Right lobe of liver (tissue), 6 donors: ENCODE data around the gene BCAP31. TPM values are rescaled to one million over a fixed set of nuclear protein-coding genes. Genes with fewer than 3 reads are reported as not detected.
"Not testable (repeated sequence)": the region's sequence is repeated elsewhere in the genome, so short reads cannot be mapped to it uniquely, and the experiment has no call there.

ENCODE experiments used
- ATAC-seq, 4 donors: fragments of 200-7000 bp; cut with Tn5 transposase; one replicate each; pipeline ENCODE4 v1.9.1; 2020; ENCODE audit warnings: mild to moderate bottlenecking in 4 of 4, moderate library complexity in 4 of 4
- DNase-seq, 3 donors: peaks; one replicate each; pipeline ENCODE4 v3.0.0-alpha.2; 2020
- H3K27ac ChIP-seq, 3 donors: fragments of 200-600 bp; one replicate each; pipeline ENCODE4 v1.8.0; 2022
- H3K27me3 ChIP-seq, 2 donors: fragments of 200-600 bp; one replicate each; pipeline ENCODE4 v1.8.0; 2022
- H3K36me3 ChIP-seq, 4 donors: fragments of 200-600 bp; sonication (generic) in 1 of 4; one replicate each; pipeline versions ENCODE4 v1.5.1 to v1.8.0; 2017 to 2022; ENCODE audit warnings: control low read depth in 1 of 4
- H3K4me1 ChIP-seq, 4 donors: fragments of 200-600 bp; sonication (generic) in 1 of 4; one replicate each; pipeline versions ENCODE4 v1.5.1 to v1.8.0; 2017 to 2022; ENCODE audit warnings: control low read depth in 1 of 4
- H3K4me3 ChIP-seq, 3 donors: fragments of 200-600 bp; one replicate each; pipeline ENCODE4 v1.8.0; 2022
- H3K9me3 ChIP-seq, 4 donors: fragments of 200-600 bp; sonication (generic) in 1 of 4; one replicate each; pipeline versions ENCODE4 v1.5.1 to v1.8.0; 2017 to 2022; ENCODE audit warnings: control low read depth in 1 of 4
- POLR2A ChIP-seq: fragments of 450-650 bp; IDR thresholded peaks from one replicate; pipeline ENCODE4 v1.6.1; 2017; ENCODE audit warnings: antibody characterized with exemption, mild to moderate bottlenecking
- WGBS: methylation state at CpG from one replicate; pipeline ENCODE4 v1.1.6; 2018; ENCODE audit warnings: low coverage, low lambda C conversion rate; ENCODE audit not compliant: insufficient coverage; ENCODE audit errors: missing lambda C conversion rate; 5-methylcytosine and 5-hydroxymethylcytosine counted together
- intact Hi-C, 2 donors: fragments of 100-400 bp; cut with DNase I; formaldehyde crosslinking; loops; one replicate each; pipeline versions ENCODE4 v1.11.2 to v1.14.1; 2022
- total RNA-seq, 6 experiments: library from RNA; depleted of rRNA in 2 of 6; stranded (reverse); fragments of >200 nt in 2 of 6; fragmentation: NEBNext Ultra II Directional in 3 of 6; extraction: Animal tissue kit (Norgen Biotek cat#: 25700) in 3 of 6; gene quantifications; one replicate each; pipeline versions ENCODE4 v1.1.0 to v1.2.4, GENCODE V29; 2016 to 2023
- TF ChIP-seq, protein P1 (sequence below), 4 donors: fragments of 200-600 bp in 3 of 4; fragments of 450-650 bp in 1 of 4; IDR thresholded peaks; one replicate each; pipeline versions ENCODE4 v1.5.1 to v1.8.0; 2016 to 2022; ENCODE audit warnings: antibody characterized with exemption in 4 of 4, mild to moderate bottlenecking in 2 of 4
- donor health status: DM: no; HTN: yes; CAD: no.
- donor health status: DM: no; HTN: no; CAD: no.
- donor health status: DM: no; HTN: no; CAD: no.
- donor health status: DM: no; HTN: yes; CAD: no.
- donor health status: DM: no; HTN: yes; CAD: no.

Gene BCAP31
- total RNA-seq, 6 experiments from 2014 or later: 100 to 126 (median 107) TPM

DNA sequence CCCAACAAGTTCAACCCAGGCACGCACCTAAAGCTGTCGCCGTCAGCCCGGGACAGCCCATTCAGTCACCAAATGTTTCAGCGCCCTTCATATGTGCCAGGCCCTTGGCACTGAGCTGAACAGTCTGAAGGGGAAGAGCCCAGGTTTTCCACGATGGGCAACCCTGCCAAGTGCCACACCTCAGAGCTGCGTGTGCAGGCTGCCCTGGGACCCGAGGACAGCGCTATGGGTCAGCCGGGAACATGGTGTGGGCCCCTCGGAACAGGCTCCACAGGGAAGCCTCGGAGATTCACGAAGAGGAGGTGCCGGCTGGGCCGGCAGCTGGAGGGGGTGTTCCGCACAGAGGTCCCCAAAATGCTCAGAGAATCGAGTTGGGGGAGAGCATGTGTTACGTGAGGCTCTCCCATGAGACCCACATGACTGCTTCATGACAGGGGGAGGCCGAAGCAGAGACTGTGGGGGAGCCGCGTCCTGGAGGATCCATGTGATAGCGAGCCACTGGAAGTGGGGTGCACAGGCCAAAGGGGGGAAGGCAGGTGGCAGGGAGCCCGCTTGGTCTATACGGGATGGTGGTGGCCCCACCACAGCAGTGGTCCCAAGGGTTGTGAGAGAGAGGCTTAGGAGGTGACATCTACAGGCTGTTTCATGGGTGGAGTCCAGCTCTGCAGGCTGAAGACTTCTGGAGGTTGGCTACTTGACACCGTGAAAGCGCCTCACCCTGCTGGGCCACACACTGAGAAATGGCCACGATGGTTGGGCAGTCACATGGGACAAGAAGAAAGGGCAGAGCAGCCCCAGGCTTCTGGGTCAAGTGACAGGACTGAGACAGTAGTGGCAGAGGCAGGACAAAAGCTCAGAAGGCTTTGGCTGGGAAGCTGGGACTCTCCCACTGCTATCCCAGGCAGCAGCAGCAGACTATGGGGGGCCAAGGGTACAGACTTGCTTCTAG, 14.2 kb downstream of the BCAP31 start:
- ATAC-seq: no peak
- Histone ChIP-seq H3K36me3 (peaks cover 0 to 7% (median 3%) of the 10 kb centered on the region in 4 donors), H3K4me1 (no peaks in the 10 kb centered on the region), H3K9me3 (no peaks in the 10 kb centered on the region), H3K27me3 (no peaks in the 10 kb centered on the region), H3K4me3 (no peak overlapping the region), H3K27ac (no peak overlapping the region)
- intact Hi-C loops: no loop called here
- TF ChIP-seq, protein P1, sequence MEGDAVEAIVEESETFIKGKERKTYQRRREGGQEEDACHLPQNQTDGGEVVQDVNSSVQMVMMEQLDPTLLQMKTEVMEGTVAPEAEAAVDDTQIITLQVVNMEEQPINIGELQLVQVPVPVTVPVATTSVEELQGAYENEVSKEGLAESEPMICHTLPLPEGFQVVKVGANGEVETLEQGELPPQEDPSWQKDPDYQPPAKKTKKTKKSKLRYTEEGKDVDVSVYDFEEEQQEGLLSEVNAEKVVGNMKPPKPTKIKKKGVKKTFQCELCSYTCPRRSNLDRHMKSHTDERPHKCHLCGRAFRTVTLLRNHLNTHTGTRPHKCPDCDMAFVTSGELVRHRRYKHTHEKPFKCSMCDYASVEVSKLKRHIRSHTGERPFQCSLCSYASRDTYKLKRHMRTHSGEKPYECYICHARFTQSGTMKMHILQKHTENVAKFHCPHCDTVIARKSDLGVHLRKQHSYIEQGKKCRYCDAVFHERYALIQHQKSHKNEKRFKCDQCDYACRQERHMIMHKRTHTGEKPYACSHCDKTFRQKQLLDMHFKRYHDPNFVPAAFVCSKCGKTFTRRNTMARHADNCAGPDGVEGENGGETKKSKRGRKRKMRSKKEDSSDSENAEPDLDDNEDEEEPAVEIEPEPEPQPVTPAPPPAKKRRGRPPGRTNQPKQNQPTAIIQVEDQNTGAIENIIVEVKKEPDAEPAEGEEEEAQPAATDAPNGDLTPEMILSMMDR (IDR thresholded peaks at IDR 0.05): no peak
- TF ChIP-seq POLR2A: no peak
- no peak for DNase-seq
- WGBS: 80% methylated on average over 15 of the region's 27 CpGs

DNA sequence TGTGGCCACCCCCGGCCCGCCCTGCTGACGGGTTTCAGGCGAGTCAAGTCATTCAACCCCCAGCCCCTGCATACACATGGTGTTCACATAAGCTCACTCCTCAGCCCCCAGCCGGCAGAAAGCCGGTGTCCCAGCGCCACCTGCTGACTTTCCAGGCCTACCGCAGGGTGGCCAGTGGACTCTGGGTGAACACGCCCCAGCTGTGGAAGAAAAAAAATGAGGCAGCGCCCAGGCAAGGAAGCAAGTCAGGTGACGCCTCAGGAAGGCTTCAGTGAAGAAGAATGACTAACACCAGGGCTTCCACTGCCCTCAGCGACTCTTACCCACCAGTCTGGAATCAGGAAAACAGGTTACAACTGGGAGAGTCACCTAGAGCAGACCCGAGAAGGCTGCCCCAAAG, 15.8 kb downstream of the BCAP31 start:
- intact Hi-C loops: no loop called here

DNA sequence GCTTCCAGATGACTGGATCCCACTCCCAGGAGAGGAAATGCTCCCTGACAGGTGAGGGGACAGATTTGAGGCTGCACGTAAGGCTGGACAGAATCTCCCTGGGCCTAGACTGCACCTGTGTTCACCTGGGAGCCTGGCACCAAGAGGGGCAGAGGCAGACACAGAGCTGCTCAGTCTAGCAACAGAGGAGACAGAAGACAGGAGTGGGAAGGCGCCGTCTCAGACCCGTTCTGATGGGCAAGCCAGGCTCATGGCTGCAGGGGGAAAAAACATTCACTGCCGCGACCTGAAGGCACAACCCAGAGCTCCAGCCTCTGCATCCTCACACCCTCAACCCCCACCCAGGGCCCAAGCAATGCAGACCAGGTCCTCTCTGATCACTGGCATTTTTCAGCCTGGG, 16.8 kb downstream of the BCAP31 start:
- ATAC-seq (no peak), DNase-seq (no peak)
- Histone ChIP-seq H3K27ac (no peak overlapping the region), H3K9me3 (no peaks in the 10 kb centered on the region), H3K36me3 (peaks cover 0 to 2% (median under 1%) of the 10 kb centered on the region in 4 donors), H3K4me1 (no peaks in the 10 kb centered on the region), H3K27me3 (no peaks in the 10 kb centered on the region), H3K4me3 (no peak overlapping the region)
- WGBS: 85% methylated on average over 4 of the region's 6 CpGs
- intact Hi-C loops: no loop called here
- TF ChIP-seq, protein P1 (IDR thresholded peaks at IDR 0.05): no peak
- TF ChIP-seq POLR2A: no peak

More for the DNA sequence above, 15.8 kb downstream of the BCAP31 start:
- WGBS: 22% methylated on average over 10 of the region's 13 CpGs
- DNase-seq (peak in 1 of 3 donors; percentile 62), ATAC-seq (peak; percentile 59 to 80 (median 70))
- TF ChIP-seq POLR2A: no peak
- TF ChIP-seq, protein P1 (IDR thresholded peaks at IDR 0.05): peak; percentile 36 to 53 (median 48)
- H3K4me1 ChIP-seq: no peaks in the 10 kb centered on the region
- H3K9me3 ChIP-seq: no peaks in the 10 kb centered on the region
- H3K4me3 ChIP-seq: no peak overlapping the region
- no peaks in the 10 kb centered on the region for H3K27me3 ChIP-seq
- H3K36me3 ChIP-seq: peaks cover 0 to under 1% (median 0%) of the 10 kb centered on the region in 4 donors
- no peak overlapping the region for H3K27ac ChIP-seq

DNA sequence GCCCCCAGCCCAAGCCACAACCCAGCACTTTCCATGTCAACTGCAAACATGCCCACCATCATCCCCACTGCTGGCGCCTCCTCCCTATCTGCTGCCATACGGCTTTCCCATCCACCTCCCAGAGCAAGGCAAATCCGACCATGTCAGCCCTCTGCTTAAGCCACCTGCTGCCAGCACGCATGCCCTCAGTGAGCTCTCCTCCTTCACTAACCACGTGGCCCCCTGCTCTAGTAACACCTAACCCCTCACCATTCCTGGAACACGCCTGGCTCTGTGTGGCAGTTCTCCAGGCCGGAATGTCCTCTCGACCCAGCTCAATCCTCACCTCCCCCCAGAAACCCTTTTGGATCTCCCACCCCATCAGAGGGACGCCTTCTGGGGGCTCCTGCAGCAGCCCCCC, 17.4 kb downstream of the BCAP31 start:
- no peaks in the 10 kb centered on the region for H3K9me3 ChIP-seq
- H3K27ac ChIP-seq: no peak overlapping the region
- DNase-seq (no peak), ATAC-seq (no peak)
- no peaks in the 10 kb centered on the region for H3K4me1 ChIP-seq
- no peak for TF ChIP-seq POLR2A
- TF ChIP-seq, protein P1 (IDR thresholded peaks at IDR 0.05): no peak
- no peak overlapping the region for H3K4me3 ChIP-seq
- H3K36me3 ChIP-seq: peaks cover 0 to 4% (median under 1%) of the 10 kb centered on the region in 4 donors
- H3K27me3 ChIP-seq: no peaks in the 10 kb centered on the region
- intact Hi-C loops: no loop called here
- WGBS: 73% methylated on average over 9 of the region's 9 CpGs

DNA sequence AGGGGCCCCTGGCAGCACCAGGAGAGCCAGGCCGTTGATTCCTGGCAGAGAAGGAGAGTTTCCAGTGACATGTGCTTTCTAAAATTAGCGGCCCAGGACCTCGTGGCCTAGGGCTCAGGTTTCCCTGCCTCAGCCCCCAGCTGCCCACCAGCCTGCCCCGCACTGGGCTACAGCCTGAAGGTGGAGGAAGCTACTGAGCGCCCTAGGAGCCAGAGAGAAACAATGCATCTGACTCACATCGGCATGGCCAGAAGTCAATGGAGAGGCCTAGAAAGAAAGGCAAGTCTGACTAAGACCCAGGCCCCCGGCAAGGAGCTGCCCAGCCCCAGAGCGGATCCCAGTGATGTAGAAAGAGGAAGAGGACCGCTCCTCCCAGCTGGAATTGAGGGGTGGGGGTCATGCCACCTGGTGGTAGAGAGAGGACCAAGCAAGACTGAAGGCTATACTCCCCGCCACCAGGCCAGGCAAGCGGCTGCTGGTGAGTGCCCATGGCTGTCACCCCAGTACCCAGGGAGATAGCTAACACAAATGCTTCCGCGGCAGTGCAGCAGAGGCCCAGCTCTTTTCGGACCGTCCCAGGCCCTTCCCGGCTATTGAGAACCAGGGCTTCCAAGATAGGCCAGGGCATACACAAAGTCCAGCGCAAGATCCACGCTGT, 18.7 kb downstream of the BCAP31 start:
- intact Hi-C loops, H3K4me1 ChIP-seq, H3K9me3 ChIP-seq, ATAC-seq, DNase-seq, H3K36me3 ChIP-seq, H3K27me3 ChIP-seq, H3K27ac ChIP-seq, H3K4me3 ChIP-seq: not testable (repeated sequence)
- 60% methylated on average over 1 of the region's 18 CpGs for WGBS

DNA sequence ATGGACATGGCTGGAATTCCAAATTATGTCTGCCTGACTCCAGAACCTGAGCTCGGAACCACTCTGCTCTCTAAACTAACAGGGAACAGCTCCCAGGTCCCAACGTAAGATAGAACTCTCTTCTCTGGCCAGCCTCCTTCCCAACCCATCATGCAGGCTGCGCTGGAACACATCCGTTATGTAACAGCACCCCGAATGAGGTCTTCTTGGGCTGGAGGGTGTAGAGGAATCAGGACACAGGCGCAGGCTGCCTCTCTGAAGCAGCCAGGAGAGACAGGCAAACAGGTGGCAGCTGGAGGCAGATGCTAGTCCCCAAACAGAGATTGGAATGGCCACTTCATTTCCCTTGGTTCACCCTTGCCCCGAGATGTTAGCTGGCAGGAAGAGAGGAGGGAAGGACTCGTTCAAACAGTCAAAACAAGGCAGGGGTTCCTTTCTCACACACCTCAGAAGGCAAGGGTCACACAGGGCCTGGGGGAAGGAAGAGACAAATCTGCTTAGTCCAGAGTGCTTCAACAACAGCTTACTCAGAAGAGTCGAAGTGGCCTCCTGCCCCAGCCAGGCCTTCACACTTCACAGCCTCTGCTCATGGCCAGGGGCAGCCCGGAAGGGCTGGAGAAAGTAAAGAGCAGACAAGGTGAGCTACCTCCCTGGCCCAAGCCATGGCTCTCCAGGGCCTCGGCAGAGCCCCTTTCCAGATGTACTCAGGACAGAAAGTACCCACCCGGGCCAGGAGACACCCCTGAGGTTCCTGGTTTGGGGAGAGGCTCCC, 19.4 kb downstream of the BCAP31 start:
- 80% methylated on average over 1 of the region's 12 CpGs for WGBS
- intact Hi-C loops, ATAC-seq, H3K4me3 ChIP-seq, H3K4me1 ChIP-seq, DNase-seq, H3K27ac ChIP-seq, H3K27me3 ChIP-seq, H3K9me3 ChIP-seq, H3K36me3 ChIP-seq: not testable (repeated sequence)
